Measurements from ENCODE around the gene KHDC1L. TPM values are rescaled to one million over a fixed set of nuclear protein-coding genes. Genes with fewer than 3 reads are reported as not detected.
"Not testable (repeated sequence)": the region's sequence is repeated elsewhere in the genome, so short reads cannot be mapped to it uniquely, and the experiment has no call there.

The KHDC1L gene
- not detected for polyA plus RNA-seq (2012; ENCODE audit: insufficient read depth, insufficient read length, low read depth)

GRCh38 chr6:73225396-73225795 is at the start of gene KHDC1L:
KHDC1L (minus strand) TSS chr6:73225496; CDS start chr6:73225408, 88 bp downstream.
- Histone ChIP-seq H3K9me3 (no peaks in the 10 kb centered on the region), H3K4me3 (ENCODE audit: low read depth, low read length) (no peak within 1 kb of the TSS), H3K27me3 (no peaks in the 10 kb centered on the region), H3K36me3 (no peaks in the 10 kb centered on the region), H3K4me1 (no peaks in the 10 kb centered on the region)
- TF ChIP-seq, protein P1, sequence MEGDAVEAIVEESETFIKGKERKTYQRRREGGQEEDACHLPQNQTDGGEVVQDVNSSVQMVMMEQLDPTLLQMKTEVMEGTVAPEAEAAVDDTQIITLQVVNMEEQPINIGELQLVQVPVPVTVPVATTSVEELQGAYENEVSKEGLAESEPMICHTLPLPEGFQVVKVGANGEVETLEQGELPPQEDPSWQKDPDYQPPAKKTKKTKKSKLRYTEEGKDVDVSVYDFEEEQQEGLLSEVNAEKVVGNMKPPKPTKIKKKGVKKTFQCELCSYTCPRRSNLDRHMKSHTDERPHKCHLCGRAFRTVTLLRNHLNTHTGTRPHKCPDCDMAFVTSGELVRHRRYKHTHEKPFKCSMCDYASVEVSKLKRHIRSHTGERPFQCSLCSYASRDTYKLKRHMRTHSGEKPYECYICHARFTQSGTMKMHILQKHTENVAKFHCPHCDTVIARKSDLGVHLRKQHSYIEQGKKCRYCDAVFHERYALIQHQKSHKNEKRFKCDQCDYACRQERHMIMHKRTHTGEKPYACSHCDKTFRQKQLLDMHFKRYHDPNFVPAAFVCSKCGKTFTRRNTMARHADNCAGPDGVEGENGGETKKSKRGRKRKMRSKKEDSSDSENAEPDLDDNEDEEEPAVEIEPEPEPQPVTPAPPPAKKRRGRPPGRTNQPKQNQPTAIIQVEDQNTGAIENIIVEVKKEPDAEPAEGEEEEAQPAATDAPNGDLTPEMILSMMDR (IDR thresholded peaks at IDR 0.05; ENCODE audit: low read depth, low read length): no peak
- no peak for DNase-seq

- not testable (repeated sequence) for H3K36me3 ChIP-seq; H3K9me3 ChIP-seq; DNase-seq; H3K27me3 ChIP-seq; H3K4me3 ChIP-seq (ENCODE audit: low read depth, low read length); H3K4me1 ChIP-seq
Observed at GRCh38 chr6:73269296-73269695, 44.0 kb upstream of the KHDC1L start.

- H3K27me3 ChIP-seq; H3K9me3 ChIP-seq; H3K4me3 ChIP-seq (ENCODE audit: low read depth, low read length); H3K36me3 ChIP-seq; H3K4me1 ChIP-seq; DNase-seq: not testable (repeated sequence)
Observed at GRCh38 chr6:73268896-73269295, 43.6 kb upstream of the KHDC1L start.

GRCh38 chr6:73264446-73264845 is 39.1 kb upstream of the KHDC1L start:
- no peak for DNase-seq
- Histone ChIP-seq H3K4me3 (ENCODE audit: low read depth, low read length) (no peak overlapping the region), H3K27me3 (no peaks in the 10 kb centered on the region), H3K9me3 (no peaks in the 10 kb centered on the region), H3K36me3 (no peaks in the 10 kb centered on the region), H3K4me1 (no peaks in the 10 kb centered on the region)
- TF ChIP-seq, protein P1 (IDR thresholded peaks at IDR 0.05; ENCODE audit: low read depth, low read length): no peak

DNA sequence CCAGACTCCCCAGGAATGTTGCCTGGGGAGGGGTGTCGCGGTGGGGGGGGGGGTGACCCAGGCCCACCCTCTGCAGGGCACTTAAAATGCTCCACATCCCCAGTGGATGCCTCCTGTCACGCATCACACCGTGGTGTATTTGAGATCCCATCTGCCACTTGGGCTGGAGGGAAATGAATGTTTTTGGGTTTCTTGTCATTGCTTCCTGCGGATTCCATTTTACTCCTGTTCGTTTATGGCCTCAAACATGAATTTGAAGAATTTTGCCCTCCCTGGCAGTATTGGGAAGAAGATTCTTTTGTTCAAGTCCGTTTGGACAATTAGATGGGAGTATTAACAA is 38.2 kb upstream of the KHDC1L start:
- H3K27me3 ChIP-seq: no peaks in the 10 kb centered on the region
- H3K36me3 ChIP-seq: no peaks in the 10 kb centered on the region
- peak overlapping the region; percentile 63 for H3K4me3 ChIP-seq (ENCODE audit: low read depth, low read length)
- no peaks in the 10 kb centered on the region for H3K4me1 ChIP-seq
- DNase-seq: no peak
- H3K9me3 ChIP-seq: no peaks in the 10 kb centered on the region
- TF ChIP-seq, protein P1 (IDR thresholded peaks at IDR 0.05; ENCODE audit: low read depth, low read length): no peak

DNA sequence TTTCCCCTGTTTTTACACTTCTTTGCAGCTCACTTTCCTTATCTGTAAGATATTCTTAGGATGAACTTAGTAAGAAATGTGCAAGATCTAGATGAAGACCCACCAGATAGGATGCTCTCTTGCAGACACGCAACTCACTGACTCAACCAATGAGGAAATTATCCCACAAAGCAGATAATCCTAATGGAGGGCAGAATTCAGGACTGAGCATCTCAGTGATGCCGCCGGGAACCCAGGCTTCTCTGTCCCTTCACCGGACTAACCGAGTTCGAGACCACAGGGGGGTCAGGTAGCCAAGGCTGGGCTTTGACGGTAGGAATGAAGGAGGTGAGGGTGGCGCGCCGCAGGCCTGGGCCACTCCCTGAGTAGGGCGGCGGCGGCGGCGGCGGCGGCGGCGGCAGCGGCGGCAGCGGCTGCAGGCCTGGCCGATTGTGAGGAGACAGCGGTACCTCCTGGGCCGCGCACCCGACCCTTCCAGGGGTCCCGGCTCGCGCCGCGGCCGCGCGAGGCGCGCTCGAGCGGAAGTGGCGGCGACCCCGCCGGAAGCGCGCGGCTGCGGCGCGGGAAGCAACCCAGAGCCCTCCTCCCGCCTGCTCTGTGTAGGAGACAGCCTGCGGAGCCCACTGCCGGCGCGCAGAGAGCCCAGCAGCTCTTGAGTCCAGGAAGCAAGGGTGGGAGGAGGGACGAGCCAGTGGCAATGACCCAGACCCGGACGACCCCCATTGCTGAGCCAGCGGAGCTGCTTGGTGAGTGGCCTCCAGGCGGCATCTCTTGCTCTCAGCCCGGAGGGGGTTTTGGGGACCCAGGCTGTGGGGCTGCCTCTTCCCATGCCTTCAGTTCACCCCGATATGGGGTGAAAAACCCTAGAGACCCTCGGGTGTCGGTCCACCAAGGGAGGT is 37.6 kb upstream of the KHDC1L start, which contains the start of gene KHDC1:
Gene KHDC1, minus strand, starts transcription at position 526 of the 899 bp plus-strand sequence. CDS start 20,679 bp downstream, outside the sequence.
- DNase-seq: peak; percentile 73
- Histone ChIP-seq H3K4me3 (ENCODE audit: low read depth, low read length) (peak within 1 kb of the TSS; percentile 63), H3K27me3 (no peaks in the 10 kb centered on the region), H3K36me3 (no peaks in the 10 kb centered on the region), H3K4me1 (no peaks in the 10 kb centered on the region), H3K9me3 (no peaks in the 10 kb centered on the region)
- TF ChIP-seq, protein P1 (IDR thresholded peaks at IDR 0.05; ENCODE audit: low read depth, low read length): 0 out of 2 replicates have a peak, but pooled peaks have one; percentile 3

DNA sequence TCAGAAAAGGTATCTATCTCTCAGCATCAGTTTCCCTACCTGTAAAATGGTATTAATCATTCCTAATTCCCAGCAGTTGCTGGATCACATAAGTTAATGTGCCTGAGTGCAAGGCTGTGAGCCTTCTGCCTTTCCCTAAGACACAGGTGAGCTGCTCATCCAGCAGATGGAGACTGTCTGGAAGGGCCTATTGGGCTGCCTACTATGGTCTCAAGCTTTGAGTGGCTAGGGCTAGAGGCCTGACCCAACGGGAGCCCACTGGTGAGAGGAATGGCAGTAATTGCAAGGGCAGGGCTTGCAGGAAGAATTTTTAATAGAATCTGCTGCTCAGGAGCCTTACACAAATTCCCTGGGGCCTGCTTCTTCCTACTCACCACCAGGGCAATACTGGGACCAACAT is 33.4 kb upstream of the KHDC1L start:
- Histone ChIP-seq H3K4me1 (no peaks in the 10 kb centered on the region), H3K4me3 (ENCODE audit: low read depth, low read length) (no peak overlapping the region), H3K9me3 (no peaks in the 10 kb centered on the region), H3K36me3 (no peaks in the 10 kb centered on the region), H3K27me3 (no peaks in the 10 kb centered on the region)
- TF ChIP-seq, protein P1 (IDR thresholded peaks at IDR 0.05; ENCODE audit: low read depth, low read length): no peak
- DNase-seq: no peak

DNA sequence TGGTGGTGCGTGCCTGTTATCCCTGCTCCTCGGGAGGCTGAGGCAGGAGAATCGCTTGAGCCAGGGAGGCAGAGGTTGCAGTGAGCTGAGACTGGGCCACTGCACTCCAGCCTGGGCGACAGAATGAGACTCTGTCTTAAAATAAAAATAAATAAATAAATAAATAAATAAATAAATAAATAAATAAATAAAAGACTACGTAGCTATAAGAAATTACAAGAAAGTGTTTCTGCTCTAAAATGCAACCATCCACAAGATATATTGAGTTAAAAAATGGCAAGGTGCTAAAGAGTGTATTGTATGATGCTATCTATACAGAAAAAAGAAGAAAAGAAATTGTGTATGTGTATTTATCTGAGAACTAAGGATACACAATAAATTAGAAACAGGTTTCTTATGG is 29.0 kb upstream of the KHDC1L start:
- DNase-seq; H3K9me3 ChIP-seq; H3K27me3 ChIP-seq; H3K4me1 ChIP-seq; H3K36me3 ChIP-seq; H3K4me3 ChIP-seq (ENCODE audit: low read depth, low read length): not testable (repeated sequence)

Measured in BE2C (cell line).